ENCODE measurements around the gene USP3. TPM values are rescaled to one million over a fixed set of nuclear protein-coding genes. Genes with fewer than 3 reads are reported as not detected.
A peak's percentile ranks its signal among the peaks of the same experiment; 100 is the strongest.

Gene USP3
- polyA plus RNA-seq, 1 donor (not counting 4 experiments of a cell fraction or from before 2014, with no cell fraction given): 16.2 TPM

DNA sequence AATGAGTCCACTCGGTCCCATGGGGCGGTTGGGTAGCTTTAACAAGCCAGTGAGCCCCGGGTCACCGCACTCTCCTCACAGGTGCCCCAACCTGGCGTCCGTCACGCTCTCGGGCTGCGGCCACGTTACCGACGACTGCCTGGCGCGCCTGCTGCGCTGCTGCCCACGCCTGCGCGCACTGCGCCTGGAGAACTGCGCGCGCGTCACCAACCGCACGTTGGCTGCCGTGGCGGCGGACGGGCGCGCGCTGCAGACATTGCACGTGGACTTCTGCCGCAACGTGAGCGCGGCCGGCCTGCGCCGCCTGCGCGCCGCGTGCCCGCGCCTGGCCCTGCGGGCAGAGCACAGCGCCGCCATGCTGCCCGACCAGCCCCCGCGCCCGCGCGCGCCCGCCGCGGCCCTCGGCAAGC, 96.2 kb downstream of the USP3 start:
- H2AFZ ChIP-seq (ENCODE audit: control insufficient read depth, low read length): peak overlapping the region; percentile 97
- FAIRE-seq: no peak

DNA sequence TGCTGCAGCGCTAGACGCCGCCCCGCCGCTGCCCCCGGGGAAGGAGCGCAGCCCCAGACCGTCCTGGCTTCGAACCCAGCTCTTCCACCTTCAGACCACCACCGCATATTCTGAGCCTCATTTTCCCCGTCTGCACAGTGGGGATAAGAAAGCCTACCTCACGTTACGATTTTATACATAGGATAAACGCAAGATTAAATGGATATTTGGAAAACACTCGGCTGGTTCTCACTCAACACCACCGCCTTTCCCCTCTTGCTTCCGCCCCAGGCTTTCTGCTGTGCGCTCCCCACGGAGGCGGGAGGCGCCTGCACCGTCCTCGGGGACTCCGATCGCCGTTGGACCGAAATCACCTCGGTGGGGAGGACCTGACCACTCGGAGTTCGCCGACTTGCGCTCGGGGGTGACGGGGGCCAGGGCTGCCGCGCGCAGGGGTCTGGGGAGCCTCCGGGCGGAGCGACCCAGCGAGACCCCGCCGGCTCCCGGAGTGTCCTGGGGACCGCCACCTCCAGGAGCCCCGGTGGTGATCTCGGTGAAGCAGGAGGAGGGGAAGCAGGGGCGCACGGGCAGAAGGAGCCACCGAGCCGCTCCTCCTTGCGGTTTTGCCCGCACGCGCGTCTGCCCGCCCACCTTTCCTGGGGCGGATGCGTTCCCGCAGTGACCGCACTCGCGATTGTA, 96.8 kb downstream of the USP3 start:
- dilution Hi-C loops (cut with MboI; ENCODE audit: extremely low pct_ligation_motif_present, low sequenced_read_pairs): no loop called here
- H3K79me2 ChIP-seq (ENCODE audit: control insufficient read depth, insufficient read depth, low read length): no peaks in the 10 kb centered on the region
- H4K20me1 ChIP-seq (ENCODE audit: control insufficient read depth, extremely low read depth, insufficient read depth, low read length): no peaks in the 10 kb centered on the region
- H3K4me3 ChIP-seq (ENCODE audit: control insufficient read depth in 2 of 3, extremely low read depth in 1 of 3, insufficient read depth in 2 of 3, low read depth in 1 of 3, low read length in 3 of 3): peak overlapping the region; percentile 64 to 91 (median 82)
- peaks cover 15% of the 10 kb centered on the region for H3K4me1 ChIP-seq (ENCODE audit: control insufficient read depth, extremely low read depth, insufficient read depth, low read length)
- H3K9me1 ChIP-seq (ENCODE audit: control insufficient read depth, extremely low read depth, insufficient read depth, low read length): no peaks in the 10 kb centered on the region
- peak overlapping the region; percentile 84 for H3K9ac ChIP-seq (ENCODE audit: control insufficient read depth, extremely low read depth, insufficient read depth, low read length)
- TF ChIP-seq EZH2 (IDR thresholded peaks at IDR 0.05; ENCODE audit: low read length) (no peak), CTCF (optimal IDR thresholded peaks at IDR 0.05 in 1 of 3, IDR thresholded peaks at IDR 0.05 in 1 of 3, conservative IDR thresholded peaks at IDR 0.05 in 1 of 3; ENCODE audit: extremely low read depth in 1 of 3, insufficient read depth in 2 of 3, low read length in 3 of 3) (no peak)
- peak overlapping the region; percentile 71 for H3K27ac ChIP-seq (ENCODE audit: control insufficient read depth, insufficient read depth, low read length)
- H3K27me3 ChIP-seq (ENCODE audit: control insufficient read depth, extremely low read depth, insufficient read depth, low read length): no peaks in the 10 kb centered on the region
- H2AFZ ChIP-seq (ENCODE audit: control insufficient read depth, low read length): peak overlapping the region; percentile 97
- H3K4me2 ChIP-seq (ENCODE audit: control insufficient read depth, extremely low read depth, insufficient read depth, low read depth, low read length): peak overlapping the region; percentile 93
- FAIRE-seq (no peak), DNase-seq (ENCODE audit: low read depth, low spot score) (no peak)
- H3K36me3 ChIP-seq (ENCODE audit: control insufficient read depth in 2 of 2, extremely low read depth in 1 of 2, insufficient read depth in 2 of 2, low read length in 2 of 2): no peaks in the 10 kb centered on the region
- no peaks in the 10 kb centered on the region for H3K9me3 ChIP-seq (ENCODE audit: control insufficient read depth, low read depth, low read length)

More for the DNA sequence above, 96.2 kb downstream of the USP3 start:
- Histone ChIP-seq H3K9me1 (ENCODE audit: control insufficient read depth, extremely low read depth, insufficient read depth, low read length) (no peaks in the 10 kb centered on the region), H3K36me3 (ENCODE audit: control insufficient read depth in 2 of 2, extremely low read depth in 1 of 2, insufficient read depth in 2 of 2, low read length in 2 of 2) (no peaks in the 10 kb centered on the region), H3K9me3 (ENCODE audit: control insufficient read depth, low read depth, low read length) (no peaks in the 10 kb centered on the region), H3K9ac (ENCODE audit: control insufficient read depth, extremely low read depth, insufficient read depth, low read length) (peak overlapping the region; percentile 84), H3K79me2 (ENCODE audit: control insufficient read depth, insufficient read depth, low read length) (no peaks in the 10 kb centered on the region), H3K27me3 (ENCODE audit: control insufficient read depth, extremely low read depth, insufficient read depth, low read length) (no peaks in the 10 kb centered on the region), H4K20me1 (ENCODE audit: control insufficient read depth, extremely low read depth, insufficient read depth, low read length) (no peaks in the 10 kb centered on the region), H3K4me3 (ENCODE audit: control insufficient read depth in 2 of 3, extremely low read depth in 1 of 3, insufficient read depth in 2 of 3, low read depth in 1 of 3, low read length in 3 of 3) (peak overlapping the region; percentile 64 to 91 (median 82)), H3K4me1 (ENCODE audit: control insufficient read depth, extremely low read depth, insufficient read depth, low read length) (peaks cover 15% of the 10 kb centered on the region), H3K27ac (ENCODE audit: control insufficient read depth, insufficient read depth, low read length) (peak overlapping the region; percentile 71), H3K4me2 (ENCODE audit: control insufficient read depth, extremely low read depth, insufficient read depth, low read depth, low read length) (peak overlapping the region; percentile 93)
- TF ChIP-seq EZH2 (IDR thresholded peaks at IDR 0.05; ENCODE audit: low read length) (no peak), CTCF (optimal IDR thresholded peaks at IDR 0.05 in 1 of 3, IDR thresholded peaks at IDR 0.05 in 1 of 3, conservative IDR thresholded peaks at IDR 0.05 in 1 of 3; ENCODE audit: extremely low read depth in 1 of 3, insufficient read depth in 2 of 3, low read length in 3 of 3) (peak in 1 of 3 experiments; percentile 30)
- dilution Hi-C loops (cut with MboI; ENCODE audit: extremely low pct_ligation_motif_present, low sequenced_read_pairs): no loop called here
- peak; percentile 32 for DNase-seq (ENCODE audit: low read depth, low spot score)

Measured in keratinocyte (primary cell).